Loucy (cell line): ENCODE measurements around the gene GTF2E1.

Source experiments
- H2AFZ ChIP-seq: fragments of 200-600 bp; sonication (generic); 2 replicates; pipeline ENCODE4 v1.6.0; 2016; ENCODE audit warnings: antibody characterized with exemption, mild to moderate bottlenecking, low read length, moderate library complexity
- H3F3A ChIP-seq: fragments of 200-600 bp; 2 replicates; pipeline ENCODE4 v1.6.0; 2016; ENCODE audit warnings: antibody characterized with exemption, low read depth, mild to moderate bottlenecking
- H3K27me3 ChIP-seq: fragments of 200-600 bp; sonication (generic); 2 replicates; pipeline ENCODE4 v1.6.1; 2014; ENCODE audit warnings: low read length, mild to moderate bottlenecking; ENCODE audit not compliant: insufficient read depth, poor library complexity, severe bottlenecking
- H3K36me3 ChIP-seq: fragments of 200-600 bp; sonication (generic); 2 replicates; pipeline ENCODE4 v1.6.1; 2016; ENCODE audit warnings: low read length; ENCODE audit not compliant: insufficient read depth
- H3K4me1 ChIP-seq: fragments of 200-600 bp; sonication (generic); 2 replicates; pipeline ENCODE4 v1.5.1; 2014; ENCODE audit warnings: low read length, mild to moderate bottlenecking; ENCODE audit not compliant: insufficient read depth, poor library complexity, severe bottlenecking
- H3K4me2 ChIP-seq: fragments of 200-600 bp; sonication (generic); 2 replicates; pipeline ENCODE4 v1.6.0; 2014; ENCODE audit warnings: antibody characterized with exemption, low read length, low read depth, mild to moderate bottlenecking; ENCODE audit not compliant: poor library complexity, severe bottlenecking
- H3K4me3 ChIP-seq: fragments of 200-600 bp; sonication (generic); 2 replicates; pipeline ENCODE4 v1.5.1; 2014; ENCODE audit warnings: low read length, mild to moderate bottlenecking, mixed read lengths; ENCODE audit not compliant: poor library complexity, severe bottlenecking
- H3K79me2 ChIP-seq: fragments of 200-600 bp; sonication (generic); 2 replicates; pipeline ENCODE4 v1.6.1; 2014; ENCODE audit warnings: low read length; ENCODE audit not compliant: insufficient read depth
- H3K9ac ChIP-seq: fragments of 200-600 bp; sonication (generic); 2 replicates; pipeline ENCODE4 v1.6.0; 2014; ENCODE audit warnings: mild to moderate bottlenecking, low read depth, low read length, moderate library complexity; ENCODE audit not compliant: poor library complexity, severe bottlenecking
- H3K9me2 ChIP-seq: fragments of 200-600 bp; sonication (generic); replicated peaks from 2 replicates; pipeline ENCODE4 v1.6.1; 2016; ENCODE audit warnings: low read depth, low read length, mixed read lengths
- H3K9me3 ChIP-seq: fragments of 200-600 bp; sonication (generic); 2 replicates; pipeline ENCODE4 v1.6.1; 2014; ENCODE audit warnings: mild to moderate bottlenecking, antibody characterized with exemption, low read length, low read depth; ENCODE audit not compliant: insufficient read depth
- H4K20me1 ChIP-seq: fragments of 200-600 bp; sonication (generic); 2 replicates; pipeline ENCODE4 v1.6.0; 2014; ENCODE audit warnings: antibody characterized with exemption, low read length, mild to moderate bottlenecking; ENCODE audit not compliant: insufficient read depth, poor library complexity, severe bottlenecking
- EZH2phosphoT487 ChIP-seq: fragments of 200-600 bp; IDR thresholded peaks from 2 replicates; pipeline ENCODE4 v1.6.1; 2018; ENCODE audit warnings: antibody characterized with exemption, mild to moderate bottlenecking, moderate library complexity, borderline replicate concordance
- TF ChIP-seq, protein P1 (sequence below): fragments of 200-600 bp; sonication (generic); conservative IDR thresholded peaks from 2 replicates; pipeline ENCODE4 v1.5.1; 2014; ENCODE audit warnings: mild to moderate bottlenecking, antibody characterized with exemption, low read length

Gene GTF2E1

DNA sequence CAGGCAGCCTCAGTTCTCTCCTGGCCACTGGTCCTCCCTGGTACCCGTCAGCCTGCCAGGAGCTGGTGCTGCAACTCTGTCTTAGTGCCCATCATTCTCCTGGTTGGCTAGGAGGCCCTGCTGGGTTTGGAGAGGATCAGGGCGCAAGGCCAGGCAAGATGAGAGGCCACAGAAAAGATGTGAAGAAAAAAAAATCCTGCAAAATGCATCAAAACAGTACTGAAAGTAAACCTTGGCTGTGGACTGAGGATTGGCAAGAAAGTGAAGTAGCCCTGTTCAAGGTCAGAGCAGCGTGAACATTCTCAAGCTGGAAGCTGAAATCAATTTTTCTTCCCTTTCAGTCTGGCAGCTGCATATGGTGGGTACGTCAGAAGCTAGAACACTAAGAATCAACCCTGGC, 74.2 kb downstream of the GTF2E1 start:
- no peak overlapping the region for H3K4me3 ChIP-seq
- no peak overlapping the region for H3K4me2 ChIP-seq
- H3K79me2 ChIP-seq = no peaks in the 10 kb centered on the region
- no peaks in the 10 kb centered on the region for H3F3A ChIP-seq
- TF ChIP-seq EZH2phosphoT487 = no peak
- TF ChIP-seq, protein P1, sequence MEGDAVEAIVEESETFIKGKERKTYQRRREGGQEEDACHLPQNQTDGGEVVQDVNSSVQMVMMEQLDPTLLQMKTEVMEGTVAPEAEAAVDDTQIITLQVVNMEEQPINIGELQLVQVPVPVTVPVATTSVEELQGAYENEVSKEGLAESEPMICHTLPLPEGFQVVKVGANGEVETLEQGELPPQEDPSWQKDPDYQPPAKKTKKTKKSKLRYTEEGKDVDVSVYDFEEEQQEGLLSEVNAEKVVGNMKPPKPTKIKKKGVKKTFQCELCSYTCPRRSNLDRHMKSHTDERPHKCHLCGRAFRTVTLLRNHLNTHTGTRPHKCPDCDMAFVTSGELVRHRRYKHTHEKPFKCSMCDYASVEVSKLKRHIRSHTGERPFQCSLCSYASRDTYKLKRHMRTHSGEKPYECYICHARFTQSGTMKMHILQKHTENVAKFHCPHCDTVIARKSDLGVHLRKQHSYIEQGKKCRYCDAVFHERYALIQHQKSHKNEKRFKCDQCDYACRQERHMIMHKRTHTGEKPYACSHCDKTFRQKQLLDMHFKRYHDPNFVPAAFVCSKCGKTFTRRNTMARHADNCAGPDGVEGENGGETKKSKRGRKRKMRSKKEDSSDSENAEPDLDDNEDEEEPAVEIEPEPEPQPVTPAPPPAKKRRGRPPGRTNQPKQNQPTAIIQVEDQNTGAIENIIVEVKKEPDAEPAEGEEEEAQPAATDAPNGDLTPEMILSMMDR = no peak
- H2AFZ ChIP-seq = no peak overlapping the region
- H3K4me1 ChIP-seq = no peaks in the 10 kb centered on the region
- H3K9me2 ChIP-seq = no peaks in the 10 kb centered on the region
- no peaks in the 10 kb centered on the region for H3K27me3 ChIP-seq
- H3K9me3 ChIP-seq = no peaks in the 10 kb centered on the region
- no peaks in the 10 kb centered on the region for H4K20me1 ChIP-seq
- H3K9ac ChIP-seq = no peak overlapping the region
- H3K36me3 ChIP-seq = no peaks in the 10 kb centered on the region

DNA sequence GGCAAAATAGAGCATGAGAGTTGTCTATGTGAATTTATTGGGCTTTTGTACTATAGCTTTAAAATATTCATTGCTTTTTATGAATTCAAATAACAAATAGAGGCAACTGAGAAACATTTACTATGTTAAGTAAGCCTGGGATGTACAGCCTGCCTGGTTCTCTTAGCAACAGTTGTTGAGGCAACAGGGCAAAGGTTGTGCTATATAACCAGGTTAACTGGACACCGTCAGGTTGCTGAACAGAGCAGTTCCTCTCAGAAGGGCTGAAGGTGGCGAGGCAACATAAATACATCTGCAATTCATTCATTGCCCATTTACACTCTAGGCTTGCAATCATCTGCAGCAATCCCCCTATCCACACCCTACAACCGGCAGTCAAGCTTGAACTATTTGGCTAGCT, 78.2 kb downstream of the GTF2E1 start:
- H2AFZ ChIP-seq = no peak overlapping the region
- no peaks in the 10 kb centered on the region for H3K9me2 ChIP-seq
- TF ChIP-seq, protein P1 = no peak
- no peak for TF ChIP-seq EZH2phosphoT487
- H3K9ac ChIP-seq = no peak overlapping the region
- H3K27me3 ChIP-seq = no peaks in the 10 kb centered on the region
- no peaks in the 10 kb centered on the region for H4K20me1 ChIP-seq
- H3K4me2 ChIP-seq = no peak overlapping the region
- no peak overlapping the region for H3K4me3 ChIP-seq
- H3F3A ChIP-seq = no peaks in the 10 kb centered on the region
- H3K79me2 ChIP-seq = no peaks in the 10 kb centered on the region
- H3K4me1 ChIP-seq = no peaks in the 10 kb centered on the region
- H3K9me3 ChIP-seq = no peaks in the 10 kb centered on the region
- H3K36me3 ChIP-seq = no peaks in the 10 kb centered on the region

DNA sequence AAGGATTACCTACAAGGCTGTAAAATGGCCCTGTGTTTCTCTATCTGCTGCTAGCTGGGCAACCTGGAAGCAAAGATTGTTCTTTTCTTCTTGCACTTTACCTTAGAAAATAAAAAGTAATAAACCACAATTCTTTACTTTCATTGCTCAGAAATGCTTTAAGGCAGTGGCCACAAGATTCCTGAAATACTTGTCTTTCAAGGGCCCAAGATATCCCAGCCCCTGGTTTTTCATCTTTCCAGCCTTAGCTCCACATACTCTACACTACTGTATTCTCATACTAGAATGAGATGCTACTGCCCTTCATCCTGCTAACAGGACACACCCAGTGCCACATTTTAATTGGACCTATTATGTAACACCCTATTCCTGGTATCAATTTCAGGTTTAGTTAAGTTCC, 78.9 kb downstream of the GTF2E1 start:
- Histone ChIP-seq H3K4me1 (no peaks in the 10 kb centered on the region), H2AFZ (no peak overlapping the region), H3F3A (no peaks in the 10 kb centered on the region), H3K9me2 (no peaks in the 10 kb centered on the region), H3K79me2 (no peaks in the 10 kb centered on the region), H3K9ac (no peak overlapping the region), H3K36me3 (no peaks in the 10 kb centered on the region), H3K4me3 (no peak overlapping the region), H3K4me2 (no peak overlapping the region), H3K27me3 (no peaks in the 10 kb centered on the region), H4K20me1 (no peaks in the 10 kb centered on the region), H3K9me3 (no peaks in the 10 kb centered on the region)
- no peak for TF ChIP-seq EZH2phosphoT487
- TF ChIP-seq, protein P1 = no peak
